ENCODE results near the gene ELK4.

Gene ELK4

DNA sequence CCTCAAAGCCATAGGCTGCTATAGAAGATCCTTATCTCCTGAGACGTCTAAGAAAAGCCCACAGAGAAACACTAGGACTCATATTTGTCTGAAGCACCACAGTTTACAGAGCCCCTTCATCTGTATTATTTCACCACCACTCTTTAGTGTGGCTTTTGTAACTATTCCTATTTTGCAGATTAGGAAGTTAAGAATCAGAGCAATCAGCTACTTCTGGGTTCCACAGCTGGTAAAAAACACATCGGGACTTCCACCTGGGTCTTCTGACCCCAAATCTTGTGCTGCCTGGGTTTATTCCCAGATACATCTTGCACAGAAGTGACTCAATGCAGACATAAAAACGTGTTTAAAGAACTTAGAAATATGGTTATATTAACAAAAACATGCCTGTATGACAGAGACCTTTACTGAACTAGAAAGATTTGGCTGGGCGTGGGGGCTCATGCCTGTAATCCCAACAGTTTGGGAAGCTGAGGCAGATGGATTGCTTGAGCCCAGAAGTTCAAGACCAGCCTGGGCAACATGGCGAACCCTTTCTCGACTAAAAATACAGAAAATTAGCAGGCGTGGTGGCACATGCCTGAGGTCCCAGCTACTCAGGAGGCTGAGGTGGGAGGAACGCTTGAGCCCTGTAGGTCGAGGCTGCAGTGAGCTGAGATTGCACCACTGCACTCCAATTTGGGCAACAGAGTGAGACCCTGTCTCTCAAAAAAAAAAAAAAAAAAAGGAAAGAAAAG lies 40.9 kb downstream of the ELK4 start:
- H3K36me3 Mint-ChIP-seq (ENCODE audit: low read depth), result peaks cover 2% of the 10 kb centered on the region
- no peak for DNase-seq (ENCODE audit: low spot score)
- peak overlapping the region; percentile 37 for H3K27ac Mint-ChIP-seq
- H3K4me1 Mint-ChIP-seq (ENCODE audit: low read depth), result peaks cover 48% of the 10 kb centered on the region
- H3K4me3 Mint-ChIP-seq, result peak overlapping the region; percentile 51
- no peaks in the 10 kb centered on the region for H3K27me3 Mint-ChIP-seq (ENCODE audit: low read depth)
- no peaks in the 10 kb centered on the region for H3K9me3 Mint-ChIP-seq

DNA sequence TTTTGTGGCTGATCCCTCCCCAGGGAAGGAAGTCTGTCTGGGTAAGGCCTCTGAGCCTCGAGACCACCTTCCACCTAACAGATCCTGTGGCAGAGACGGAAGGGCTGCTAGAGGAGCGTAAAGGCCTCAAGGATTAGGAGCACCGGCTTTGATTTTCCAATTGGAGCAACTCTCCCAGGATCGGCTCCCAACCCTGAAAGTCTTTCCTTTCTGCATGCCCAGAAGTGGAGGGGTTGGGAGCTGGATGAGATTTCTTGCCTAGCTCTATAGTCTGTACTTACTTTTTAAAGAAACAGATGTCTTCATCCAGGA lies 41.4 kb downstream of the ELK4 start:
- no peak for DNase-seq (ENCODE audit: low spot score)
- Mint-ChIP-seq H3K27me3 (ENCODE audit: low read depth) (no peaks in the 10 kb centered on the region), H3K4me1 (ENCODE audit: low read depth) (peaks cover 43% of the 10 kb centered on the region), H3K9me3 (no peaks in the 10 kb centered on the region), H3K36me3 (ENCODE audit: low read depth) (peaks cover 2% of the 10 kb centered on the region), H3K27ac (no peak overlapping the region), H3K4me3 (peak overlapping the region; percentile 51)

DNA sequence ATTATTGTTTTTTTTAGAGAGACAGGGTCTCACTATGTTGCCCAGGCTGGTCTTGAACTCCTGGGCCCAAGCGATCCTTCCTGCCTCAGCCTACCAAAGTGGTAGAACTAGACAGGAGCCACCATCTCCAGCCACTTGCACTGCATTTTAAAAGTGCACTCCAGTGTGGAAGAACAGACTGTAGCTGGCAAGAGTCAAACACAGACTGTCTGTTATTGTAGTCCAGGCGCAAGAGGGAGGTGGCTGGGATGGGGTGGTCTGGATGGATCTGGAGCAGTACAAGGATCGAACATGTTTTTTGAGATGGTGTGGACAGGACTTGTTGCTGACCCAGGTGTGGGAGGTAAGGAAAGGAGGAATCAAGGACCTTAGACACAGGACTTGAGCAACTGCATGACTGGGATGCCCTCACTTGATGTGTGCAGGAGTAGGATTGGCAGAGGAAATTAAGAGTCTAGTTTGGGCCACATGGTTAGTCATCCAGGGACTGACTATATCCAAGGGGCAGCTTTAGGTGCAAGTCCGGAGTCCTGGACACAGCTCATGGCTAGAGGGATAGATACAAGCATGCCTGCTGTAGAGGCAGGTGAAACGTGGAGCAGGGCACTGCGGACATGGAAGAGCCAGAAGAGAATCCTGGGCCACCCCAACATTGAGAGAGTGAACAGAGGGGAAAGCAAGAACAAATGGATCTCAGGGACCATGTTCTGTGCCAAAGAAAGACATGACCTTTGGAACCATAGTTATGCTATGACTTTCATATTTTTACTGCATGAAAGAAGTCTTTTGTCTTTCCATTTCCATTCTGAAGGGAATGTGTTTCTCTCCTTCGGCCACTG lies 42.0 kb downstream of the ELK4 start:
- H3K4me1 Mint-ChIP-seq (ENCODE audit: low read depth), result peaks cover 38% of the 10 kb centered on the region
- H3K27ac Mint-ChIP-seq, result no peak overlapping the region
- H3K27me3 Mint-ChIP-seq (ENCODE audit: low read depth), result no peaks in the 10 kb centered on the region
- H3K4me3 Mint-ChIP-seq, result peak overlapping the region; percentile 51
- no peak for DNase-seq (ENCODE audit: low spot score)
- peaks cover 2% of the 10 kb centered on the region for H3K36me3 Mint-ChIP-seq (ENCODE audit: low read depth)
- H3K9me3 Mint-ChIP-seq, result no peaks in the 10 kb centered on the region

DNA sequence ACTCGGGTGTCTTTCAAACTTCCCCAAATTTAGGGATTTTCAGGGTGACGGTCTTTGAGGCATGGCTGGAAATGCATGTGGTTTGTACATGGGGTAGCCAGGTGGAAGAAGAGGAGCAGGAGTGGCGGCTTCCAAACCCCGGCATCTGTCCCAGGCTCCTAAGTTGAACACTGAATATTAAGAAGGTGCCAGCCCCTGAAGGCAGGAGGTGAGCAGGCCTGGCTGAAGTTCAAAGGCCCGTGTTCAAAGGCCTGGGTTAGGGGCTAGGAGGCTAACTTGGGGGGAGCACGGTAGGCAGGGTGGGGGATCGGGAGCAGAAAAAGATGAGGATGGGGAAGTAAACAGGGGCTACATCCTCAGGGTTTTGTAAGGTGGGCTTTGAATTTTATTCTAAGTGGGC lies 42.8 kb downstream of the ELK4 start:
- Mint-ChIP-seq H3K27ac (no peak overlapping the region), H3K27me3 (ENCODE audit: low read depth) (no peaks in the 10 kb centered on the region), H3K4me3 (no peak overlapping the region)

DNA sequence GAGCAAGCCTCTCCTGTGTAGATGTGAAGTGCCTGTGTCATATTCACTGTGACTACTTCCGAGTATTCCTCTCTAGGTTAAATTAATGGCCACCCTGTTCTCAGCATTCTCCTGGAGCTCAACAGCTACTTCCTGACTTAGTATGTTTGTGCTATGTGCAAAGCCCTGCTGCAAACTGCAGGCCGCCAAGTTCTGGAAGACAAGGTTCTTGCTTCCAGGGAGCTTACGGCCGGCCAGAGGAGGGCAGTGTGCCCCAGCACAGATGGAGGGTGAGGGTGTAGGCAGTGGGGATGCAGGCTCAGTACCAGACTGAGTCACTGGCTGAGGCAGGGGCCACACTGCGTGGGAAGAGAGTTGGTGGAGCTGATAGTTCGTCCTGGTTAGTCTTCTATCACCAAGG lies 43.2 kb downstream of the ELK4 start:
- H3K4me1 Mint-ChIP-seq (ENCODE audit: low read depth), result peaks cover 29% of the 10 kb centered on the region
- peak; percentile 19 for DNase-seq (ENCODE audit: low spot score)
- H3K27ac Mint-ChIP-seq, result no peak overlapping the region
- H3K36me3 Mint-ChIP-seq (ENCODE audit: low read depth), result no peaks in the 10 kb centered on the region
- H3K4me3 Mint-ChIP-seq, result no peak overlapping the region
- H3K27me3 Mint-ChIP-seq (ENCODE audit: low read depth), result no peaks in the 10 kb centered on the region
- no peaks in the 10 kb centered on the region for H3K9me3 Mint-ChIP-seq

More for the DNA sequence above, 42.8 kb downstream of the ELK4 start:
- Mint-ChIP-seq H3K36me3 (ENCODE audit: low read depth) (no peaks in the 10 kb centered on the region), H3K9me3 (no peaks in the 10 kb centered on the region), H3K4me1 (ENCODE audit: low read depth) (peaks cover 33% of the 10 kb centered on the region)
- DNase-seq (ENCODE audit: low spot score), result no peak

DNA sequence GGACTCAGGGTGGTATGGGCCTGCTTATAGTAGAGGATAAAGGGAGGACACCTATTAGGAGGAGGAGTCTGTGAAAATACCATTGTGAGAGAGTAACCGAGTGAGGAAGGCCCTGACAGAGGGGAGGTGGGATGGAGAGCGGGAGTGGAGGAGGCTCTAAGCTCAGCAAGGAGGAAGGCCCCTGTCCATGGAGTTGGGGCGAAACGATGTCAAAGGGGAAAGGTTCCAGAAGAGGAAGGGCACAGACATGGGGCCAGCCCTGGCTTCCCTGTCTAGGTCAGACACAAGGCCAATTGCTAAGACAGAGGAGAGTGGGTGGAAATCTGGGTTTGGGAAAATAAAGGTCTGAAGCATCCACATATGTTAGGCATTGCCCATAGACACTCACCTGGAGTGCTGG lies 44.2 kb downstream of the ELK4 start:
- no peaks in the 10 kb centered on the region for H3K36me3 Mint-ChIP-seq (ENCODE audit: low read depth)
- H3K9me3 Mint-ChIP-seq, result no peaks in the 10 kb centered on the region
- H3K27me3 Mint-ChIP-seq (ENCODE audit: low read depth), result peaks cover 3% of the 10 kb centered on the region
- no peak for DNase-seq (ENCODE audit: low spot score)
- H3K4me3 Mint-ChIP-seq, result no peak overlapping the region
- H3K27ac Mint-ChIP-seq, result no peak overlapping the region
- H3K4me1 Mint-ChIP-seq (ENCODE audit: low read depth), result peaks cover 26% of the 10 kb centered on the region

DNA sequence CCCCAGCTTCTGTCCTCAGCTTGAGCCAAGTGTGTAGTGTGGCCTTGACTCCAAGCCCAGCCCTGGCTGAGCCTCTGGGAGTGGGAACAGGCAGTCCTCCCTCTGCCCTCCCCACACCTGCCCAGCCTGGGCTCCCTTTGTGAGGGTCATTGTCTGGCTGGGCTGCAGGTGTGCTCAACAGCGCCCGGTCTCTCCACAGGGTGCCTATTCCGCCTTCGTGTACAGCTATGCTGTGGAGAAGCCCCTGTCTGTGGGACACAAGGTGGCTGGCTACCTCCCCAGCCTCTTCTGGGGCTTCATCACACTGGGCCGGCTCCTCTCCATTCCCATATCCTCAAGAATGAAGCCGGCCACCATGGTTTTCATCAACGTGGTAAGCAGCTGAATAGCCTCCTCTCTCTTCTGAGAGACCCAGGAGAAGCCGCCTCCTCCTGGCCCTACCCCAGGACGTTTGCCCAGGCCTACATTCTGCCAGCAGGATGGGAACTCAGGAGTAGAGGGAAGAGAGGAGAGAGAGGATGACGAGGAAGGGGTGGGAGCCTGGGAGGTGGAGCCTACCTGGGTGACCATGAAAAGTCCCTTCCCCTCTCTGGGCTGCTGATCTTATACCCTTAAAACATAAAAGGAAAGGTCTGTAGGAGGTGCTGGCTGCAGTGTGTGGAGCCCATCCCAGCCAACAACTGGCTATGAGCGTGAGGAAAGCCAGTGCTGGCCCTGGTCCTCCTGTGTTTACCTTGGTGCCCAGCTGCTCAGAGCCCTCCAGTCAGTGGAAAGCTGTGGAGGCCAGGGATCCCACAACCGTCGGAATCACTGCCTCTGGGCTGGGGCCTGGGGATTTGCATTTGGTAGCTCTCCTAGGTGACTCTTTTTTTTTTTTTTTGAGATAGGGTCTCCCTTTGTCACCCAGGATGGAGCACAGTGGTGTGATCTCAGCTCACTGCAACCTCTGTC lies 45.7 kb downstream of the ELK4 start:
- no peak overlapping the region for H3K4me3 Mint-ChIP-seq
- H3K27ac Mint-ChIP-seq, result no peak overlapping the region
- no peaks in the 10 kb centered on the region for H3K36me3 Mint-ChIP-seq (ENCODE audit: low read depth)
- no peaks in the 10 kb centered on the region for H3K9me3 Mint-ChIP-seq
- no peak for DNase-seq (ENCODE audit: low spot score)
- H3K4me1 Mint-ChIP-seq (ENCODE audit: low read depth), result peaks cover 17% of the 10 kb centered on the region
- H3K27me3 Mint-ChIP-seq (ENCODE audit: low read depth), result peaks cover 3% of the 10 kb centered on the region

DNA sequence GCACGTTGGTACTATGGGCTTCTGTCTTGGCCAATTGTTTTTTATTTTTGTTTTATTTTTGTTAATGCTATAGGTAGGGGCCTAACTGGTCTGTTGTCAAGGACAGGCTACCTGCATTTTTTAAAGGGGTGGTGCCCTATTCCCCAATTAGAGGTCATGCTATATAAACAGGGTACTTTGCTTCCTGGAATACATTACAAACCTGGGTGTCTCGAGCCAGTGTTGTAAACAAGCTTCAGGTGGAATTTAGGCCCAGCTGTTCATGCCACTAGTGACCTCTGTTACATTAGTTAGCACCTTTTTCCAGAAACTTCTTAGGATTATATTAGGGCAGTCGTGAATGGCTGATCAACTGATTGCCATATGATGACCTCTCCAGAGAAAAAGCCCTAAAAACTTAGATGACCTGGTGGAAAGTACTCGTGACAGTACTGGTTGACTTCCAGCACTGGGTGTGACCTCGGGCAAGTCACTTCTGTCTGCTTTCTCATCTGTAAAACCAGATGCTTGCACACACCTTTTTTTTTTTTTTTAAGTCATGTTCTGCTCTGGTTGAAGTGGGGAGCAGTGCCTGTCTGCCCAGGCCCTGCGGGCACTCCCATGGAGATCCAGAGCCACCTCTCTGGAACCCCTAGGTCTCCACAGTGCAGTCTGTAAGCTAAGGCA lies 46.5 kb downstream of the ELK4 start:
- H3K4me1 Mint-ChIP-seq (ENCODE audit: low read depth), result peaks cover 10% of the 10 kb centered on the region
- no peaks in the 10 kb centered on the region for H3K36me3 Mint-ChIP-seq (ENCODE audit: low read depth)
- no peak for DNase-seq (ENCODE audit: low spot score)
- H3K27ac Mint-ChIP-seq, result no peak overlapping the region
- H3K4me3 Mint-ChIP-seq, result no peak overlapping the region
- H3K9me3 Mint-ChIP-seq, result no peaks in the 10 kb centered on the region
- H3K27me3 Mint-ChIP-seq (ENCODE audit: low read depth), result peaks cover 3% of the 10 kb centered on the region

DNA sequence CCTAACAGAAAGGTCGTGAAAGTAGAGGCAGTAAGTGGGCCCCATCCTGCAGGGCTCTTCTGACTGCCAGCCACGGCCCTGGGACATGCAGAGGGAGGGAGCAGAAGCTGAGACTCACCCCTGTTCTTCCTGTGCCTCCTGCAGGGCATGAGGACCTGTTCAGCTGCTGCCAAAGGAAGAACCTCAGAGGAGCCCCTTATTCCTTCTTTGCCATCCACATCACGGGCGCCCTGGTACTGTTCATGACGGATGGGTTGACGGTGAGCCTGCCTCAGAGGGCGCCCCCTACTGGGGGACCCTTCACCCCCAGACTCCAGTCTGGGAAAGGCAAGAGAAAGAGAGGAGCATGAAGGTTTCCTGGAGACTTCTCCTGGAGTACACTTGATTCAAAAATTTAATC lies 47.1 kb downstream of the ELK4 start:
- Mint-ChIP-seq H3K4me1 (ENCODE audit: low read depth) (peaks cover 5% of the 10 kb centered on the region), H3K9me3 (no peaks in the 10 kb centered on the region), H3K27ac (no peak overlapping the region), H3K27me3 (ENCODE audit: low read depth) (peaks cover 3% of the 10 kb centered on the region), H3K4me3 (no peak overlapping the region), H3K36me3 (ENCODE audit: low read depth) (no peaks in the 10 kb centered on the region)
- DNase-seq (ENCODE audit: low spot score), result no peak

DNA sequence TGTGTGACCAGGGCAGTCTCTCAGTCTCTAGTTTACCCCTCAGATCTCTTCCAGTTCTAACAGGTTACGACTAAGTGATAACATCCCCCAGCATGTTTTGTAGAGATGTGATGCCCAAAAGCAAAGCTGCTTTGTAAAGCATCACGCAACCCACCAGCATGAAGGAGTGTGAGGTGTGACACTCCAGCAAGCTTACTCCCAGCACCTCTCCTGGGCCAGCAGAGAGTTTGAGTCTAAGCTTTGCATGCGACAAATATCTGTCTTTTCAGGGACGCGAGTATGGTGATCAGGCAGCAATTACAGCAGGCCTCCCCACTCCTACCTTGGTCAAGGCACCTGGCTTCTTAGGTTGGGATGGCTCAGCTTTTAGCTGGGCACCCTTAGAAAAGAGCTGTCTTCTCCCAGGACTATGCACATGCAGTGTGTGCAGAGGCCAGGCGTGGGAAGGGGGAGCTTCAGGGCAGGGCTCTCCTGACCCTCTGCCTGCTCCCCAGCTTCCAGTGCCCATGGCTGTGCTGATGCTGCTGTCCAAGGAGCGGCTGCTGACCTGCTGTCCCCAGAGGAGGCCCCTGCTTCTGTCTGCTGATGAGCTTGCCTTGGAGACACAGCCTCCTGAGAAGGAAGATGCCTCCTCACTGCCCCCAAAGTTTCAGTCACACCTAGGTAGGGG lies 48.2 kb downstream of the ELK4 start:
- DNase-seq (ENCODE audit: low spot score), result no peak
- Mint-ChIP-seq H3K9me3 (no peaks in the 10 kb centered on the region), H3K27me3 (ENCODE audit: low read depth) (peaks cover 7% of the 10 kb centered on the region), H3K27ac (no peak overlapping the region), H3K4me1 (ENCODE audit: low read depth) (peaks cover under 1% of the 10 kb centered on the region), H3K4me3 (no peak overlapping the region), H3K36me3 (ENCODE audit: low read depth) (no peaks in the 10 kb centered on the region)

DNA sequence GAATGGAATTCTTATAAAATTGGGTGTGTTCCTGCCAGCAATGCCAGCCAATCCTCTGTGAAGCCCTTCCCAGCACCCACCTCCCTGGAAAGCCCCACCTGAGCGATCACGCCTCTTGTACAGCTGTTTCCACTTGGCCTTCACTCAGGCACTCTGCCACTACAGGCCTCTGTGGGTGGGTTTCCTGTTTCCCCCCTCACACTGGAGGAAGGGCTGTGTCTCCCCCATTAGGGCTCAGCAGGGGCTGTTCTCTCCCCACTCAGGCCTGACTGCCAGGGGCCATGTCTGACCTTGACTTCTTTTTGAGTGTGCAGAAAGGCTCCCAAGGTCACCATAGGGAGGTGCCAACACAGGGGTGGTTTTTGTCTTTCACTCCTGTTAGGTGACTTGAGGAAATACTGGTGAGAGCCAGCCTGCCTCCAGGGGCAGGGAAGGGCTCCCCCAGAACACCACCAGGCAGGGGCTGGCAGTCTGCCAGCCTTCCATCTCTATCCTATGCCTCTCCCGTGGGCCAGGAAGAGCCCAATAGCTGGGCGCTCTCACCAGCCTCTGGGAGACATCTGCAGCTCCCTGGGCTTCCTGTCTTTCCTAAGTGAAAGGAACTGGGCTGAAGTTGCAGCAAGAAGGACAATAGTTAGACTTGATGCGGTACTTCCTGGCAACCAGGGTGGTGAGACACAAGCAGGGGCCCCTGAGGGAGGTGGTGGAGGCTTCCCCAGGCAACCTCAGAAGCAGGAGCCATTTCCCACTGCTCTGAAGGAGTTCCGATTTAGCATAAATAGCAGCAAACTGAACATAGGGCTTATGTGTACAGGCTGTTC lies 49.1 kb downstream of the ELK4 start:
- H3K36me3 Mint-ChIP-seq (ENCODE audit: low read depth), result no peaks in the 10 kb centered on the region
- DNase-seq (ENCODE audit: low spot score), result no peak
- H3K27me3 Mint-ChIP-seq (ENCODE audit: low read depth), result peaks cover 10% of the 10 kb centered on the region
- no peak overlapping the region for H3K27ac Mint-ChIP-seq
- H3K4me3 Mint-ChIP-seq, result no peak overlapping the region
- no peaks in the 10 kb centered on the region for H3K9me3 Mint-ChIP-seq
- H3K4me1 Mint-ChIP-seq (ENCODE audit: low read depth), result no peaks in the 10 kb centered on the region

DNA sequence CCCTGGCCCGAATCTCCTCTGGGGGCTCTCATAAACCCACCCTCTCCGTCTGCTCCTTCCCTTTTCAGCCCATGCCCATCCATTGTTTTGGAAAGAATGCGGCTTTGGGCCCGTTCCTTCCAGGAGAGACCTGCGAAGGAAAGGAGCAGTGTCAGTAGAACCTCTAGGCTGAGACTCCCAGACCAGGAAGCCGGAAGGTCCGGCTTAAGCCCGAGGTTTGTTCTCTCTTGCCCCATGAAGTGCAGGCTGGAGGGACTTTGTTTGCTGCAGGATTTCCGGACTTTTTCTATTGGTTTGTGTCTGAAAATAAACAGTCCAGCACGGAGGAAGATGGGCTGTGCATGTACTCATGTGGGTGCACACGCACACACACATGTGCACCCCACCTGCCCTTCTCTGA lies 49.8 kb downstream of the ELK4 start:
- no peaks in the 10 kb centered on the region for H3K9me3 Mint-ChIP-seq
- DNase-seq (ENCODE audit: low spot score), result no peak
- no peak overlapping the region for H3K4me3 Mint-ChIP-seq
- no peaks in the 10 kb centered on the region for H3K4me1 Mint-ChIP-seq (ENCODE audit: low read depth)
- no peaks in the 10 kb centered on the region for H3K36me3 Mint-ChIP-seq (ENCODE audit: low read depth)
- H3K27ac Mint-ChIP-seq, result no peak overlapping the region
- peaks cover 14% of the 10 kb centered on the region for H3K27me3 Mint-ChIP-seq (ENCODE audit: low read depth)

Measured in T-helper 2 cell treated with Interferon-gamma antibody and Interleukin-4, amounts not matched to agents 5 μg/mL and 100 μg/mL, for 36 hours (primary cell).